Measurements from ENCODE around the gene TRIO. TPM values are rescaled to one million over a fixed set of nuclear protein-coding genes. Genes with fewer than 3 reads are reported as not detected.

TRIO gene
- total RNA-seq, 1 donor from 2014 or later: 89.8 TPM

- DNase-seq (ENCODE audit: low spot score): no peak
- intact Hi-C loops (cut with DNase I): loop anchor here (5.0 kb wide), 1 partner anchor 36 kb away; no protein-coding TSS in a partner anchor
These were observed 300.5 kb downstream of the TRIO start for GRCh38 chr5:14443671-14444093.

GRCh38 chr5:14444161-14444560, 301.0 kb downstream of the TRIO start:
- no peak for DNase-seq (ENCODE audit: low spot score)
- intact Hi-C loops (cut with DNase I): loop anchor here (5.0 kb wide), 1 partner anchor 37 kb away; no protein-coding TSS in a partner anchor

- intact Hi-C loops (cut with DNase I): no loop called here
- no peak for DNase-seq (ENCODE audit: low spot score)
These were observed 301.9 kb downstream of the TRIO start for GRCh38 chr5:14445013-14445412.

- intact Hi-C loops (cut with DNase I): no loop called here
- no peak for DNase-seq (ENCODE audit: low spot score)
These were observed 302.6 kb downstream of the TRIO start for GRCh38 chr5:14445576-14446290.

- no peak for DNase-seq (ENCODE audit: low spot score)
These were observed 305.1 kb downstream of the TRIO start for GRCh38 chr5:14447958-14448911.

GRCh38 chr5:14449052-14449661, 306.0 kb downstream of the TRIO start:
- no peak for DNase-seq (ENCODE audit: low spot score)
- intact Hi-C loops (cut with DNase I): no loop called here

More at GRCh38 chr5:14447958-14448911, 305.1 kb downstream of the TRIO start:
- intact Hi-C loops (cut with DNase I): no loop called here

GRCh38 chr5:14450018-14450524, 306.9 kb downstream of the TRIO start:
- no peak for DNase-seq (ENCODE audit: low spot score)
- intact Hi-C loops (cut with DNase I): no loop called here

GRCh38 chr5:14450742-14451141, 307.6 kb downstream of the TRIO start:
- intact Hi-C loops (cut with DNase I): no loop called here
- DNase-seq (ENCODE audit: low spot score): no peak

- DNase-seq (ENCODE audit: low spot score): no peak
- intact Hi-C loops (cut with DNase I): no loop called here
These were observed 308.7 kb downstream of the TRIO start for GRCh38 chr5:14451871-14452270.

GRCh38 chr5:14452685-14453454, 309.7 kb downstream of the TRIO start:
- DNase-seq (ENCODE audit: low spot score): no peak
- intact Hi-C loops (cut with DNase I): no loop called here

- intact Hi-C loops (cut with DNase I): no loop called here
- no peak for DNase-seq (ENCODE audit: low spot score)
These were observed 310.3 kb downstream of the TRIO start for GRCh38 chr5:14453481-14453880.

- DNase-seq (ENCODE audit: low spot score): no peak
These were observed 312.7 kb downstream of the TRIO start for GRCh38 chr5:14455814-14456321.

GRCh38 chr5:14457476-14457875, 314.3 kb downstream of the TRIO start:
- intact Hi-C loops (cut with DNase I): no loop called here
- no peak for DNase-seq (ENCODE audit: low spot score)

More at GRCh38 chr5:14455814-14456321, 312.7 kb downstream of the TRIO start:
- intact Hi-C loops (cut with DNase I): no loop called here

GRCh38 chr5:14458414-14458813, 315.3 kb downstream of the TRIO start:
- intact Hi-C loops (cut with DNase I): no loop called here
- no peak for DNase-seq (ENCODE audit: low spot score)

GRCh38 chr5:14460844-14461398, 317.8 kb downstream of the TRIO start:
- no peak for DNase-seq (ENCODE audit: low spot score)
- intact Hi-C loops (cut with DNase I): no loop called here

GRCh38 chr5:14462681-14463080, 319.5 kb downstream of the TRIO start:
- intact Hi-C loops (cut with DNase I): no loop called here
- DNase-seq (ENCODE audit: low spot score): no peak

GRCh38 chr5:14463629-14464028, 320.5 kb downstream of the TRIO start:
- DNase-seq (ENCODE audit: low spot score): no peak
- intact Hi-C loops (cut with DNase I): no loop called here

- intact Hi-C loops (cut with DNase I): no loop called here
- no peak for DNase-seq (ENCODE audit: low spot score)
These were observed 321.0 kb downstream of the TRIO start for GRCh38 chr5:14464096-14464495.

GRCh38 chr5:14464671-14465070, 321.5 kb downstream of the TRIO start:
- intact Hi-C loops (cut with DNase I): no loop called here
- DNase-seq (ENCODE audit: low spot score): no peak

Measured in cardiac septum (tissue), 1 donor.